Smooth muscle cell (in vitro differentiated cells): ENCODE data around the gene TSHZ2. TPM values are rescaled to one million over a fixed set of nuclear protein-coding genes. Genes with fewer than 3 reads are reported as not detected.

Source experiments
- DNase-seq: peaks from one replicate; lab custom pipeline; 2025; ENCODE audit not compliant: unreplicated experiment; lab: John Stamatoyannopoulos, UW
- H2AFZ ChIP-seq: fragments of 200-600 bp; sonication (generic); 2 replicates; pipeline ENCODE4 v1.6.0; 2016; ENCODE audit warnings: antibody characterized with exemption, low read depth, mild to moderate bottlenecking
- H3F3A ChIP-seq: fragments of 200-600 bp; sonication (generic); 2 replicates; pipeline ENCODE4 v1.6.0; 2017; ENCODE audit warnings: antibody characterized with exemption, low read depth
- H3K27ac ChIP-seq: fragments of 200-600 bp; sonication (generic); 2 replicates; pipeline ENCODE4 v1.5.1; 2016; ENCODE audit warnings: low read depth, mild to moderate bottlenecking
- H3K27me3 ChIP-seq: fragments of 200-600 bp; sonication (generic); 2 replicates; pipeline ENCODE4 v1.6.1; 2016; ENCODE audit warnings: low read depth, mild to moderate bottlenecking
- H3K36me3 ChIP-seq: fragments of 200-600 bp; sonication (generic); 2 replicates; pipeline ENCODE4 v1.5.1; 2016; ENCODE audit warnings: low read depth
- H3K4me1 ChIP-seq: fragments of 200-600 bp; sonication (generic); 2 replicates; pipeline ENCODE4 v1.5.1; 2016; ENCODE audit warnings: low read depth
- H3K4me2 ChIP-seq: fragments of 200-600 bp; sonication (generic); 2 replicates; pipeline ENCODE4 v1.6.0; 2016; ENCODE audit warnings: mild to moderate bottlenecking
- H3K4me3 ChIP-seq: fragments of 200-600 bp; sonication (generic); 2 replicates; pipeline ENCODE4 v1.5.1; 2016; ENCODE audit warnings: mild to moderate bottlenecking
- H3K79me2 ChIP-seq: fragments of 200-600 bp; sonication (generic); 2 replicates; pipeline ENCODE4 v1.6.0; 2016; ENCODE audit warnings: low read depth, mild to moderate bottlenecking
- H3K9ac ChIP-seq: fragments of 200-600 bp; sonication (generic); 2 replicates; pipeline ENCODE4 v1.6.0; 2016; ENCODE audit warnings: low read depth
- H3K9me3 ChIP-seq: fragments of 200-600 bp; sonication (generic); replicated peaks from 2 replicates; pipeline ENCODE4 v1.5.1; 2016; ENCODE audit warnings: low read depth
- H4K20me1 ChIP-seq: fragments of 200-600 bp; sonication (generic); 2 replicates; pipeline ENCODE4 v1.6.0; 2016; ENCODE audit warnings: low read depth
- CTCF ChIP-seq: fragments of 200-600 bp; sonication (generic); IDR thresholded peaks from 2 replicates; pipeline ENCODE4 v1.5.1; 2017; ENCODE audit warnings: borderline replicate concordance, mild to moderate bottlenecking, antibody characterized with exemption; ENCODE audit not compliant: insufficient read depth, poor library complexity, severe bottlenecking
- WGBS: methylation state at CpG from one replicate; pipeline ENCODE4 v1.1.7; 2016; ENCODE audit warnings: low lambda C conversion rate; 5-methylcytosine and 5-hydroxymethylcytosine counted together
- polyA plus RNA-seq: library from polyadenylated mRNA; unstranded; fragments of >200 nt; fragmentation: Nextera tagmentation; extraction: Ambion mirVana; gene quantifications from 2 replicates; pipeline ENCODE4 v1.2.1, GENCODE V29; 2016
- total RNA-seq: library from RNA; depleted of rRNA; stranded (reverse); fragments of >200 nt; gene quantifications from 2 replicates; pipeline ENCODE4 v1.2.3, GENCODE V29; 2014

TSHZ2 gene
- total and polyA plus RNA-seq, 2 experiments from 2014 or later, result 4.8 to 6.6 TPM

- H3K4me3 ChIP-seq, result no peak overlapping the region
- no peaks in the 10 kb centered on the region for H3K79me2 ChIP-seq
- no peak overlapping the region for H2AFZ ChIP-seq
- H3K27ac ChIP-seq, result no peak overlapping the region
- no peaks in the 10 kb centered on the region for H3F3A ChIP-seq
- H3K9ac ChIP-seq, result no peak overlapping the region
- no peak for DNase-seq
- H3K36me3 ChIP-seq, result no peaks in the 10 kb centered on the region
- no peaks in the 10 kb centered on the region for H4K20me1 ChIP-seq
- peaks cover 9% of the 10 kb centered on the region for H3K4me1 ChIP-seq
- no peak overlapping the region for H3K4me2 ChIP-seq
- no peak for TF ChIP-seq CTCF
- no peaks in the 10 kb centered on the region for H3K27me3 ChIP-seq
- WGBS, result 88% methylated on average over 3 of the region's 3 CpGs
- no peaks in the 10 kb centered on the region for H3K9me3 ChIP-seq
Observed at GRCh38 chr20:53406580-53406979, 434.4 kb downstream of the TSHZ2 start.

GRCh38 chr20:53408691-53409446, 436.7 kb downstream of the TSHZ2 start:
- no peak overlapping the region for H2AFZ ChIP-seq
- TF ChIP-seq CTCF, result no peak
- H3K79me2 ChIP-seq, result no peaks in the 10 kb centered on the region
- peaks cover 22% of the 10 kb centered on the region for H3K4me1 ChIP-seq
- no peaks in the 10 kb centered on the region for H4K20me1 ChIP-seq
- H3K4me3 ChIP-seq, result no peak overlapping the region
- H3K9me3 ChIP-seq, result no peaks in the 10 kb centered on the region
- no peaks in the 10 kb centered on the region for H3K27me3 ChIP-seq
- no peak overlapping the region for H3K27ac ChIP-seq
- H3K36me3 ChIP-seq, result no peaks in the 10 kb centered on the region
- 60% methylated on average over 11 of the region's 11 CpGs for WGBS
- H3K9ac ChIP-seq, result no peak overlapping the region
- DNase-seq, result no peak
- H3K4me2 ChIP-seq, result no peak overlapping the region
- no peaks in the 10 kb centered on the region for H3F3A ChIP-seq

GRCh38 chr20:53409447-53409717, 437.2 kb downstream of the TSHZ2 start:
- Histone ChIP-seq H3K4me3 (no peak overlapping the region), H3K79me2 (no peaks in the 10 kb centered on the region)
- no peak for DNase-seq

More at GRCh38 chr20:53409447-53409717, 437.2 kb downstream of the TSHZ2 start:
- Histone ChIP-seq H3F3A (no peaks in the 10 kb centered on the region), H3K9ac (no peak overlapping the region), H3K36me3 (no peaks in the 10 kb centered on the region), H3K4me2 (no peak overlapping the region), H3K4me1 (peaks cover 22% of the 10 kb centered on the region), H3K27me3 (no peaks in the 10 kb centered on the region), H4K20me1 (no peaks in the 10 kb centered on the region), H2AFZ (no peak overlapping the region), H3K27ac (no peak overlapping the region), H3K9me3 (no peaks in the 10 kb centered on the region)
- TF ChIP-seq CTCF, result no peak
- 96% methylated on average over 2 of the region's 2 CpGs for WGBS
